Measurements from ENCODE around the gene MIDN.

GRCh38 chr19:1281569-1282287, 33.3 kb downstream of the MIDN start:
- TF ChIP-seq POLR2A (IDR thresholded peaks at IDR 0.05) (no peak), CTCF (IDR thresholded peaks at IDR 0.05) (no peak)

Data from adrenal gland (tissue), 5 donors.